GM19023 (cell line): ENCODE data around the gene DMC1.

Experiments
- ATAC-seq: cut with Tn5 transposase; IDR thresholded peaks from one replicate; pipeline ENCODE4 v1.9.1; 2021; ENCODE audit warnings: mild to moderate bottlenecking, moderate library complexity; ENCODE audit not compliant: unreplicated experiment

The DMC1 gene

DNA sequence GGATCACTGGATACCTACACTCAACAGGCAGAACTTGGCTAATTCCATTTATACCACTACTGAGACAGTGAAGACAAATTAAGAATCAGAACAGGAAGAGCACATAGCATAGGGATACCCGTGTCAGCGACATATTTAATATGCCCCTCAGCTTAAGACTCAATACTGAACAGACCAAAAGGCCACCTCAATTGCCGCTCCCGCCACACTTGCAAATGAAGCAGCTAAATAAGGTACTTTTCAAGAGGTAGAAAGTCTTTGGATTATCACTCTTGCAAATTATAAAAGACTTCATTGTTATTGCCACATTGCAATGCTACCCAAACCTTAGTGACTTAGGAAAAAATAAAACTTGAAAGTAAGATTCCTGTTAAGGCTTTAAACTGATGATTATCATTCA lies 67.0 kb downstream of the DMC1 start:
- ATAC-seq: no peak

DNA sequence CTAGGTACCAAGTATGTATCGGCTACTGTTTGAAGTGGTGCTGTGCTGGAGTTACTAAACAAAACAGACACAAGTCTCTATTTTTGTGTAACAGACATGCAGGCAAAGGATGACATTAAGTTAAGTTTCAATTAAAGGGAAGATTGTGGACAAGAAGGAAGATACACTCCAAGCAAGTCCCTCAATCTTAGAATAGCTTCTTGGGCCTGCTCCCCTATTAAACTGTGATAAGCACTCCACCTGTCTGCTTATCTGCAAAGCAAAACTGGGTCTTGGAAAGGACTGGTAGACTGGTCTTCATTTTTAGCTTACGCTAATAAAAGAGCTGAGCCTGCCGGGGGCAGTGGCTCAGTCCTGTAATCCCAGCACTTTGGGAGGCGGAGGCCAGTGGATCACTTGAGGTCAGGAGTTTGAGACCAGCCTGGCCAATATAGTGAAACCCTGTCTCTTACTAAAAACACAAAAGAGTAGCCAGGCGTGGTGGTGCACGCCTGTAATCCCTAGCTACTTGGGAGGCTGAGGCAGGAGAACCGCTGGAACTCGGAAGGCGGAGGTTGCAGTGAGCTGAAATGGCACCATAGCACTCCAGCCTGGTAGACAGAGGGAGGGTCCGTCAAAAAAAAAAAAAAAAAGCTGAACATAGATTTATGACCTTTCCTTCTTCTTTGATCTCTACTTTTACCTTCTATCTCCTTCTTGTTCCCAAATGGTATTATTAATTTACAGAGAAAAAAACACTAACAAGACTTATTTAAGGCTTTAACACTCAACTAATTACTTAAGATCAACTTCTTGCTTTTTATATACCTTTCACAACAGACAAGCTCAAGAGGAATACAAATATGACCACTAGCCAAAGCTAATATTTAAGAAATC lies 67.9 kb downstream of the DMC1 start:
- ATAC-seq: no peak

DNA sequence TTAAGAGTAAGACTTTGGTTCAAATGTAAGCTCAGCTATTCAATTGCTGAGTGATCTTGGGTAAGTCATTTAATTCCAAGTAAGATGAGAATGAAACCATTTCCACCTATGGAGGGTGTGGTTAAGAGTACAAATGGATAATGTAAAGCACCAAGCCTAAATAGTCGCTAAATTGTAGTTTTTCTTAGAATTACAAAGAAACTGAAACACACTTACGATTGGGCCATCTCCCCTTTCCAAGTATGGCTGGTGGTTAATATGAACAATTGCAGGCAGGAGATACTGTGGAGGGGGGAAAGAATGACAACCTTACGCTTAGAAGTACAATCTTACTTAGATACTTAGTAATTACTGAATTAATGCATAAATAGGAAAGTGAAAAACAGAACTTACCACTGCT lies 72.1 kb downstream of the DMC1 start:
- ATAC-seq: no peak

DNA sequence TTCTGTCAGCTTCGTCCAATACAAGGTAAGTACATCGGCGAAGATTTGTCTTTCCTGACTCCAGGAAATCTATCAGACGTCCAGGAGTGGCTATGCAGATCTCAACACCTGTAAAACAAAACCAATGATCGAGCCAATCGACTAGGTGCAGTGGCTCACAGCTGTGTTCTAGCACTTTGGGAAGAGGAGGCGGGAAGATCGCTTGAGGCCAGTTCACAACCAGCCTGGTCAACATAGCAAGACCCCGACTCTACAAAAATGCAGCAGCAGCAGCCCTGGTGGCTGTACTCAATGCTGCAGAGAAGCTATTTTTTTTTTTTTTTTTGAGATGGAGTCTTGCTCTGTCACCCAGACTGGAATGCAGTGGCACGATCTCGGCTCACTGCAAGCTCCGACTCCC lies 75.0 kb downstream of the DMC1 start:
- no peak for ATAC-seq

DNA sequence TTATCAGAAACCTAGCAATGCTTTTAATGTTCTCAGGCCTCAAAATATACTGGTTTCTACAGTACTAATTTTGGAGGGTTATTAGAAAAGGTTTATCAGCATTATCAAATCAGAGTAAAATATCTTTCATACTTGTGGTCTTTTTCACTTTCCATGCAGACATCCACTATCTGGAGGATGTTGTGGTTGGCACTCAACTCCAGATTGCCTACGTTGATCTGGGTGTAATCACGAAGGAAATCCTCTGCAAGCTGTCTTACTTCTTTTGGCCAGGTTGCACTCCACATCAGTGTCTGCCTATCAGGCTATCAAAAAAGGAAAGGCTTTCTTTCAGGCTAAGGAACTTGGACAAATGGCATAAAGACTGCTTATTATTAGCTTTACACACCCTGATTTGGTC lies 75.5 kb downstream of the DMC1 start:
- no peak for ATAC-seq

DNA sequence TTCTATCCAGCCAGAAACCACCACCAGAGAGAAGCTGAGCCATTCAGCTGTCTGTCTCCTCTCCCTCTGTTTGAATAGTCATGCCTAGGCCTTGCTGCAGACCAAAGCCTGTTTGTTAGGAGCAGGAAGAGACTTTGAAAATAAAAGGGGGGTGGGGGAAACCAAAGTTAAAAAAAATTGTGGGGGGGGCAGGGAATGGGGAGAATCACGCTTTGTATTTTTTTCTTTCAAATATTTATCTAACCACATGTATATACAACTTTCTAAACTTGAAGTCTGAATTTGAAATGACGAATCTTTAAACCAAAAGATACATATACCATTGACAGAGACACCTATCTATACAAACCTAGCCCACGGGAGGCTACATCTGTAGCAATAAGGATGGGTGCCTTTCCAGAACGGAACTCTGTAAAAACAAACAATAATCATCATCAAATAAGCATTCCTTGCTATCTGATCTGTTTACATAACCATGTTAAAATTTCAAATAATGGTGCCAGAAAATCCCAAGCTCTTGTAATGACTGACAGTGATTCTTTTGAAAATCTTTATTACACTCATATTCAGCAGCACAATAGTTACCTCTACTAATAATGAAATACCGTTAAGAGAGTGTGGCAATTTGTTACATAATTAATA lies 78.2 kb downstream of the DMC1 start:
- ATAC-seq: no peak

DNA sequence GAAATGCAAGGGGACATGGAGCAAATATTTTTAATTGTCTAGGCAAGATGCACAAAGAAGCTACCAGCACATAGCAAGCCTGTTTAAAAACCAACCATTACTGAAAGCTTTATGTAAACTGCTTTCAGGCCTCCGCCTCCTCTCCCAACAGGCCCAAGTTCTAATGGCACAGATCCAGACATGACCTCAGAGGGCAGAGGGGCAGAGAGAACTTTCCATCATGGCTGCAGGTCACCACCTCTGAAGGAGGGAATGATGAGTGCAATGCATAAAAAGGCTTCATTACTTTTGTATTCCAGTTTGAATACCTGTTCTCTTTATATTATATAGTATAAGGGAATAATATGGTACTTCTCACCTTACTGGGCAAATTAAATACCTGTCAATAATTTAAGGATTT lies 79.1 kb downstream of the DMC1 start:
- ATAC-seq: no peak

DNA sequence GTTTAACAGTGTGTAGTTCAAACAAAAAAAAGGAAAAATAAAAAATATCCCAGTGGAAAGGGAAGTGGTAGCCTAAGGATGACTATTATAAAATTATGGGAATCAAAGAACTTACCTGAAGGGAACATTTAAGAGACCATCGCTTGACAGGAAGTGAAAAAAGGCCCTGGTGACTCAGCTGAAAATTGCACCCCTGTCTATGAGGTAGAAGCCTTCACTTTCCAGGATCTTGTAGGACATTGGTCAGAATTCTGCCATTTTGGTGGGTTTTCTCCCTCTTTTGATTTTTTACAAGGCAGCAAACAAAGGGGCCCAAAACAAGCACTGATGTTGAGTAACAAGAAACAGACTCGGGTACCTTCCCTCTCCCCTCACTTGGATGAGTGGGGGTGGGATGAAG lies 79.5 kb downstream of the DMC1 start:
- no peak for ATAC-seq

DNA sequence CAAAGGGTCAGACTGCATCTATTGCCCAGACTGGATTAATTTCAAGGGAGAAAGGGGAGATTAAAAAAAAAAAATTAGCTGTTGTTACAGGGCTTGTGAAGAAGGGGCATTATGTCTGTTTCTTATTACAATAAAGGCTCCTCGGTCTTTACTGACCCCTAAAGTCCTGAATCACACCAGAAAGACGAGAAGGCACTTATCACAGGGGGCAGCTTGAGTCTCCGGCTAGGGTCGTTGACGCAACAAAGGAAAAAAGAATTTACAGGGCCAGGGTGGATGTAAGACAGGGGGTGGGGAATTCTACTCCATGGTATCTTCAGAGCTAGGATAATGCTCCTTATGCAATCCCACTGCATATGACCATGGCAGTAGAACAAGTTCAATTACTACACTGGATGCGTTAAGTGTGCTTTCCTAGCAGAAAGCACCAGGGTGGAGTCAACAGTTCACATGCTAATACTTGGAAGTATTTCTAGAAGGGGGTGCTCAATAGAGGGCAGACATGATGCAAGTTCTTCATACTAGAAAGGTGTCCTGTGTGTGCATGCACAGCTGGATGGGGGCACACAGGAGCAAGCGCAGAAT lies 80.3 kb downstream of the DMC1 start:
- no peak for ATAC-seq

DNA sequence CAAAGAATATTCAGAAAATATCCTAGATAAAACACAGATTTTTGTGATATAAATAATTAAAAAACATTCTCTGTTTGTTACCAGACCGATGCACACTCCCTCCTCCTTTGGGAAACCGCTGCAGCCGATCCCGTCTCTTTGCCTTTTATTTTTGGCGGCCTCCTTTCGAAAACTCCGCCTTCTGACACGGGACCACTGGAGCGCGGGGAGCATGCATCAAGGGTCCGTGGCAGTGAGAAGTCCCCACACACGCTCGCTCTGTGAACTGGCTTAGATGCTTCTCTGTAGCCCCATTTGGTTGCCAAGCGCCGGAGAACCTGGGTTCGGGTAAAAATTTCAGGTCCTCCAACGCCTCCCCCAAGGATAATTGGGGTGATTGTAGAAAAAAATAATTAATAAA lies 80.8 kb downstream of the DMC1 start:
- ATAC-seq: no peak

DNA sequence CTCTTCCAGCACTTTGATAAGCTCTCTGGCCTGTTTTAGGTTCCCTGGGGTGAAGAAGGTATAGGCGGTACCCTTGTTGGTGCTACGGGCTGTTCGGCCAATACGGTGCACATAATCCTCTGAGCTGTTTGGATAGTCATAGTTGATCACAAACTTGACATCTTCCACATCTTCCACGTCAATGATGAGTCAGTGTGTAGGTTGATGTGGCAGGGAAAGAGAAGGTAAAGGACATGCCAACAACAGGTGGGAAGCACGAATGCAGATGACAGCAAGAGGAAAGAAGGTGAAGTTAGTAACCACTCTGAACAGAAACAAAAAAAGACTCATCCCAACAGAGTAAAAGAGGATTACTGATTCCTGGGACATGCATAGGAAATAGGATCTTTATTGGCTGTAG lies 82.0 kb downstream of the DMC1 start:
- ATAC-seq: no peak

DNA sequence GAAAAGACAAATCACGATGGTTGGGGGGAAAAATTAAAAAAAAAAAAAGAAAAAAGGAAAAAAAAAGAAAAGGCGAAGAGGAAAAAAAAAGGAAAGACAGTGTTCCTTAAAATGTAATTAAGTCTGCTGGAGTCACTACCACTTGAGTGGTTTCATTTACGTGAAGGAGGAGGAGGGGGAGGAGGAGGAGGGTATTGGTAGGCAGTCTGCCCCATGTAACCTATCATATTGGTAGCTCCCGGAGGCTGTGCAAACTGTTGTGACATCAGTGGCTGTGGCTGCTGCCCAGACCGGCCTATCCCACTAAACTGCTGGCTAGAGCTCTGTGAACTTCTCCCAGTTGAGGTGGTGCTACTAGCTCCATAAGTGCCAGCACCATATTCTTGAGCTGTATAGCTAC lies 84.2 kb downstream of the DMC1 start:
- ATAC-seq: no peak

DNA sequence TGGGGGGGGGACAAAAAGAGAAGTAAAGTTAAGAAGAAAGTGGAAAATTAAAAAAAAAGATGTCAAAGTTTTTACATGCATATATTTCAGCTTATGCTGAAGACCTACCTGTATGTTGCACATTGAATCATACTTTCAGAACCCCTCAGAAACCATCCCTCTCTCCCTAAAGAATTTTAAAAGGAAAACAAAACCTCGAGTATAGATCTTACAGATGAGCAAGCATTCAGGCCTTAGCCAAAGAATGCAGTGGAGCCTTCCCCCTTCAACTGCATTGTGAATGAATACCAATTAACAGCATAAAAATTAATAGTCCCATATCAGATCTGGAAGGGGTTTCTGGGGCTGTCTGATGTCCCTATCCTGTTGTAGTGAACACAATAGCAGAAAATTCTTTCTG lies 85.7 kb downstream of the DMC1 start:
- ATAC-seq: no peak

DNA sequence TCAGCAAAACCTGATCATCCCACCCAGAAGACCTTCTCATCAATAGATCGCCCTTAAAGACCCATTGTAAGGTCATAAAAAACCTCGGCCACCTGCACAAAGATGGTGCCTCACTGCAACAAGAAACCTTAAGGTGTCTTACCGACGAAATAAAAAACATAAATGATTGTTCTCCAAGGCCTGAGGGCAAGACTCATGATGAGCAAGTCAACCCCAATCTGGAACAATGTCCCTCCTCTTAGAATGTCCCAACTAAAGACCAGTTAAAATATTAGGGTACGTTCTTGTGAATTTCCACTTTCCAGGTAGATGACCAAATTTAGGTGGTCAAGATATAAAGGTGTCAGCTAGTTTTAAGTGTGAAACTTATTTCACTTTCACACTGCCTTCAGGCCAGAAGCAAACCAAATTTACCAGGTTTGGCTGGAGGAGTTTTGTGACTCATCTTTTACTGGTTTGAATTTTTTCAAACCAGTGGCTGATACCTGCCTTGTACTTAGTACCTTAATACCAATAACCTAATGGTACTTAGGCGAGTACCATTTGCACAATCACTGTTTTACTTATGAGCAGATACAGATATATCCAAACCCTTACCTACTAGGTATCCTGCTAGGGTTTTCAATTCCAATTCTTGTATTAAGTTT lies 87.2 kb downstream of the DMC1 start:
- no peak for ATAC-seq

DNA sequence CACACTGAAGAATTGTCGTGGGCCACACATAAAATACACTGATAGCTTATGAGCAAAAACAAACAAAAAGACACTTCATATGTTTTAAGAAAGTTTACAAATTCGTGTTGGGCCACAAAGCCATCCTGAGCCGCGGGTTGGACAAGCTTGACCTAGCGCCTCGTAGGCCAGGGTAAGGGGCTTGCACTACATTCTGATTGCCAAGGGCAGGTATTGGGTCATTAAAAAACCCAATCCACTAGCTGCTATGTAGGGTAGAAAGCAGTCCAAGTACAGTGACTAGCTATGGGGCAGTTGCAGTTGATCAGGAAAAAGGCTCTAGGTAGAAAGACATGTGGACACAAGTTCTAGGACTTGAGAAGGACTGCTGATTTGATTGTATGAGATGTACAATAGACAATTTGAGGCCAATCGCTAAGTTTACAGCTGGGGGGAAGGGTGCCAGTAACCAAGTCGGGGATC lies 88.1 kb downstream of the DMC1 start:
- ATAC-seq: no peak

DNA sequence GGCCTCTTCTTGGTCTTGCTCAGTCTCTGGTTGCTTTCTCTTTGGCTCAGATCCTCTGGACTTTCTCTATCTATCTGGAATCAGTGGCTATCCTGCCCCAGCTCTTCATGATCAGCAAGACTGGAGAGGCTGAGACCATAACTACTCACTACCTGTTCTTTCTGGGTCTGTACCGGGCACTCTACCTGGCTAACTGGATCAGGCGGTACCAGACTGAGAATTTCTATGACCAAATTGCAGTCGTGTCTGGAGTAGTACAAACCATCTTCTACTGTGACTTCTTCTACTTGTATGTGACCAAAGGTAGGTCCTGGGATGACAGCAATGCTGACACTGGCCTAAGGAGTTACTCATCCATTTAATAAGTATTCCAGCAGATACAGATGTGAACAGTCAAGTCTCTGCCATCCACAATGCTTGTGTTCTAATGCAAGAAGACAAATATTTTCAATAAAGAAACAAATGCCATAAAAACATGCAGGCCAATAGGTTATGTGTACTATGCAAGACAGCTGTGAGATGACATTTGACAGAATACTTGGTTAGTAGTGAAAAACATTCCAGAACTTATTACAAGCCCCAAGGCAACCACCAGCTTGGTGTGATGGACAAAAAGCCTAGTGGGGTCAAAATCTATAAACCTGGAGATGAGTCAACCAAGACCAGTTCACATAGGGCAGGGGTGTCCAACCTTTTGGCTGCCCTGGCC lies 88.7 kb downstream of the DMC1 start:
- no peak for ATAC-seq

DNA sequence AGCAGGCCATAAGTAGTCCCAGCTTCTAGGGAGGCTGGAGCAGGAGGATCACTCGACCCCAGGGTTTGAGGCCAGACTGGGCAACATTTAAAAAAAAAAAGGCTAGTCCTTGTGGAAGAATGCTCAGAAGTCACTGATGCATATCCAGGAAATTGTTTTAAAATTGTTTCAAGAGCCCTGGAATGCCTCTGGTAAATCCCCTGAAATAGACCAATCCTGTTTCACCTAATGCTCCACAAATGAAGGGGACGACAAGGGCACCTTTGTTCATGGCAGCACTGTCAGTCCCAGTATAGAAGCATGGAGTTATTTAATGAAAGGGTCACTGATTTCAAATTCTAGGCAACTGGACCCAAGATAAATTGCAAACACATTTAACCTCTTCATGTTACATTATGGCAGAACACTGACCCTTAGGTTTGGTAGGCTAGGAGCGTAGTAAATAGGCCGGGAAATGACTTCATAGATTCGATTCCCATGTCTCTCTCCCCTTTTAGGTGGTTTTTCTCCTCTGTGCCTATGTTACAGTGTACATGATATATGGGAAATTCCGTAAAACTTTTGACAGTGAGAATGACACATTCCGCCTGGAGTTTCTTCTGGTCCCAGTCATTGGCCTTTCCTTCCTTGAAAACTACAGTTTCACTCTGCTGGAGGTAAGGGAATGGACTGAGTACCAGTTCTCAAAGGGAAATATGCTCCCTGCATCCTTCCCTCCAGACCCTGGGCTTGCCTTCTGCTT lies 90.7 kb downstream of the DMC1 start:
- ATAC-seq: no peak

DNA sequence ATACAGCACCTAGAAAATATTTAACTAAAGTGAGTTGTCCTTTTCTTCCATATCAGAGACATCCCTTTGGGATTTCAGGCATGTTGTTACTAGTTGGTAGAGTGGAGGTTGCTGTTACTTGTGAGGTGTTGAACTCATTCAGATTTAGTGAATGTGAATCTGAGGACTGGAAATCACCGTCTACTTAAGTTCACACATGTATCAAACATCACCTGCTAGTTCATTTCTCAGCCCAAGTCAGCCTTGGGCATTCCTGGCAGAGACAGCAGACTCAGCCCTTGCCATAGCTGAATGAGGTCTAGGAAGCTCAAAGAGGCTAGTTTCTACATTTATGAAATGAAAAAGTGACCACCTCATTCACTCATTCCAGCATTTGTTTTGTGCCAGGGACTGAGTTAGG lies 92.4 kb downstream of the DMC1 start:
- no peak for ATAC-seq

DNA sequence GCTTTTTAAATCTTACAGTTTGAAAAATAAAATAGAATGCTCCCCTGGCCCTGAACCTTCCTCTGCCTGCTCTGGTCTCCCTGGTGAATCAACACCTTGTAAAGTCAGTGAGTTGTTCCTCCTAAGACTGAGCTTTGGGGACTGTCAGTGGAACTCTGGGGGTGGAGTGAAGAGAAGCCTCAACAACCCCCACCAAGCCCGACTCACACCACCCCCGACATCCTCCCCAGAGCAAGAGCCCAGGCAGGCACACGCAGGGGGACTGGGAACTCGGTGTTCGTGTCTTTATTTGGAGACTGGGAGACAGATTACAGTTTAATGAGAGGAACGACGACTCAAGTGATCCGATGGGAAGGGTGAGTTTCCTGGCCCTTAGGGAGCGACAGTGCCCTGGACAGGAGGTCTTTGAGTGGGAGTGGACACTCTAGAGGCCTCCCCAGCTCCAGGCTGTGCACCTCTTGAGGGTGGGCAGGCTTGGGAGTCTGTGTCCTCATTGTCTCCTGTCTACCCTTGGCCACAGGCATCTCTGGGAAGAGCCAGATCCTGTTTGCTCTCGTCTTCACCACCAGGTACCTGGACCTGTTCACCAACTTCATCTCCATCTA lies 95.9 kb downstream of the DMC1 start:
- ATAC-seq: no peak

DNA sequence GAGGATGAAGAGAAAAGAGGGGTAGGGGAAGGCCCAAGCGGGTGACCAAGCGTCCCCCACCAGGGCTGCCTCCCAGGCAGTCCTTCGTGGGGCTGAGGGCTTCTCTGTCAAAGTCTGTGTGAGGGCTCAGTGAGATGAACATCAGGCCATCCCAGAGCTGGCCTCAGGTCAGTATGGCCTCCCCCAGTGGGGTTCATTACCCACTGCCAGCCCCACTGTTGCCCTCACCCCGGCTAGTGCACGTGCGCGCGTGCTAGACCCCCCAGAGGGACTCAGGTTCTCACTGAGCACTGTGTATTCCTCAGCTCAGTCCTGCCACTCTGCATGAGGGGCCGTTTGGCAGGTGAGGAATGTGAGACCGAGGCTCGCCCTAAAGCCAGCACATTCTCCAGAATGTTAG lies 98.7 kb downstream of the DMC1 start:
- no peak for ATAC-seq
